Effector CD8-positive, alpha-beta T cell (primary cell): ENCODE results near the gene OR1N2.
"Not testable (repeated sequence)": the region's sequence is repeated elsewhere in the genome, so short reads cannot be mapped to it uniquely, and the experiment has no call there.

Source experiments
- DNase-seq: peaks from one replicate; lab custom pipeline; 2025; lab: John Stamatoyannopoulos, UW
- total RNA-seq, 4 experiments: gene quantifications; one replicate each; lab custom pipeline; 2026; lab: John Stamatoyannopoulos, UW

The OR1N2 gene
- total RNA-seq: 0 reads per million in 4 experiments

- no peak for DNase-seq
Measured at GRCh38 chr9:122552812-122553211, at the start of gene OR1N2. Gene OR1N2, plus strand, starts transcription at chr9:122553112. Its CDS starts 100 bp downstream, at chr9:122553212.

- no peak for DNase-seq
Measured at GRCh38 chr9:122506964-122507363, 45.9 kb upstream of the OR1N2 start.

GRCh38 chr9:122510502-122510901 lies 42.4 kb upstream of the OR1N2 start, which contains the start of gene OR1J2:
Gene OR1J2, plus strand, starts transcription at chr9:122510802. Its CDS starts 0 bp downstream, at chr9:122510802.
- no peak for DNase-seq

GRCh38 chr9:122518226-122518625 lies 34.7 kb upstream of the OR1N2 start:
- DNase-seq: no peak

GRCh38 chr9:122518841-122519240 lies 34.1 kb upstream of the OR1N2 start, which contains the start of gene OR1J4:
Gene OR1J4, plus strand, starts transcription at chr9:122519141. Its CDS starts 0 bp downstream, at chr9:122519141.
- DNase-seq: no peak

GRCh38 chr9:122519376-122519775 lies 33.5 kb upstream of the OR1N2 start:
- DNase-seq: no peak

- no peak for DNase-seq
Measured at GRCh38 chr9:122526602-122527001, 26.3 kb upstream of the OR1N2 start.

- no peak for DNase-seq
Measured at GRCh38 chr9:122527193-122527592, 25.7 kb upstream of the OR1N2 start, which contains the start of gene OR1N1. Gene OR1N1, minus strand, starts transcription at chr9:122527293. Its CDS starts 0 bp downstream, at chr9:122527293.

- DNase-seq: not testable (repeated sequence)
Measured at GRCh38 chr9:122531157-122531556, 21.8 kb upstream of the OR1N2 start.

GRCh38 chr9:122536134-122536533 lies 16.8 kb upstream of the OR1N2 start:
- no peak for DNase-seq

- not testable (repeated sequence) for DNase-seq
Measured at GRCh38 chr9:122537066-122537465, 15.8 kb upstream of the OR1N2 start.

- no peak for DNase-seq
Measured at GRCh38 chr9:122538757-122539156, 14.2 kb upstream of the OR1N2 start.

- no peak for DNase-seq
Measured at GRCh38 chr9:122546196-122546595, 6.7 kb upstream of the OR1N2 start.

- DNase-seq: no peak
Measured at GRCh38 chr9:122551371-122551770, 1.5 kb upstream of the OR1N2 start.

- no peak for DNase-seq
Measured at GRCh38 chr9:122561446-122561845, 8.5 kb downstream of the OR1N2 start.

- no peak for DNase-seq
Measured at GRCh38 chr9:122562134-122562760, 9.3 kb downstream of the OR1N2 start.

- no peak for DNase-seq
Measured at GRCh38 chr9:122567901-122568300, 15.0 kb downstream of the OR1N2 start.

- DNase-seq: no peak
Measured at GRCh38 chr9:122572456-122572855, 19.5 kb downstream of the OR1N2 start.

GRCh38 chr9:122579874-122580273 lies 27.0 kb downstream of the OR1N2 start:
- no peak for DNase-seq

- DNase-seq: no peak
Measured at GRCh38 chr9:122580360-122580759, 27.4 kb downstream of the OR1N2 start.

GRCh38 chr9:122583284-122583683 lies 30.4 kb downstream of the OR1N2 start, which contains the start of gene OR1L8:
Gene OR1L8, minus strand, starts transcription at chr9:122583384. Its CDS starts 14,907 bp downstream, at chr9:122568477.
- not testable (repeated sequence) for DNase-seq
